ENCODE data around the gene ZNF426.

ZNF426 gene

DNA sequence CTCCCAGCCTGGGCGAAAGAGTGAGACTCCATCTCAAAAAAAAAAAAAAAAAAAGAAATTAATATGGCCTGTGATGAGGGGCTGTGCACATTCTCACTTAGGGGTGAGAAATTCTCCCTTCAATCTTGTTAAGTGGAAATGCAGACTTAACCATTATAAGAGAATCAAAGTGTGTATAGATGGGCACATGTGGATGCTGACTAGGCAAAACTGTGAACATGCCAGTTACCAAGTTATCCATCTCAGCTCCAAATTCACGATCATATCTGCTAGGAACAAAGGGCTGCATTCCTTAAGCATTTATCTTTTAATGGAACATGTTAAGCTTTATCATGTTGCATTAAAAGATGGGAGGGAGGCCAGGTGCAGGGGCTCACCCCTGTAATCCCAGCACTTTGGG is 44.3 kb downstream of the ZNF426 start:
- DNase-seq (ENCODE audit: low spot score), result no peak

DNA sequence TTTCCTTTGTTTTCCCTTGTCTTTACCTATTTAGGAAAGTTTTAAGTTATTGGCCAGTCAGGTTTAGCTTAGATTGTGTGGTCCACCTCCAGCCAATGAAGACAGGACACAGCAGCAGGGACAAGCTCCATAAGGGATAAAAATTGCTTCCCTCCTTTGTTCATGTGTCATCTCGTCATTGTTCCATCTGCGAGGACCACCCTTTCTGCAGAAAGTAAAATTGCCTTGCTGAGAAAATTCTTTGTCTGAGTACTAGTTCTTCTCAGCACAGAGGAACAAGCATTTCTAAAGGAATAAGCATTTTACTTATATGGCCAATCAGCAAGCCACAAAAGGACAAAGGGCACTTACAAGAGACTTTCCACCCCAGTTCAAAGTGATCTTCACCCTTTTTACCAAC is 51.4 kb downstream of the ZNF426 start:
- DNase-seq (ENCODE audit: low spot score), result no peak

DNA sequence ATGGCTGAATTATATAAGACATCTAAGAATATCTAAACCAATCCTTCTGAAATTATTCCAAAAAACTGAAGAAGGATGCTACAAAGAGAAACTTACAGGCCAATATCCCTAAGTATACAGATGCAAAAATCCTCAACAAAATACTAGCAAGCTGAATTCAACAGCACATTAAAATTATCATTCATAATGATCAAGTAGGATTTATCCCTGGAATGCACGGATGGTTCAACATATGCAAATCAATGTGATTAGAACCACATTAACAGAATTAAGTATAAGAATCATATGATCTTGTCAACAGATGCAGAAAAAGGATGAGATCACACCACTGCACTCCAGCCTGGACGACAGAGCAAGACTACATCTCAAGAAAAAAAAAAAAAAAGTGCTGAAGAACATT is 53.3 kb downstream of the ZNF426 start:
- no peak for DNase-seq (ENCODE audit: low spot score)

DNA sequence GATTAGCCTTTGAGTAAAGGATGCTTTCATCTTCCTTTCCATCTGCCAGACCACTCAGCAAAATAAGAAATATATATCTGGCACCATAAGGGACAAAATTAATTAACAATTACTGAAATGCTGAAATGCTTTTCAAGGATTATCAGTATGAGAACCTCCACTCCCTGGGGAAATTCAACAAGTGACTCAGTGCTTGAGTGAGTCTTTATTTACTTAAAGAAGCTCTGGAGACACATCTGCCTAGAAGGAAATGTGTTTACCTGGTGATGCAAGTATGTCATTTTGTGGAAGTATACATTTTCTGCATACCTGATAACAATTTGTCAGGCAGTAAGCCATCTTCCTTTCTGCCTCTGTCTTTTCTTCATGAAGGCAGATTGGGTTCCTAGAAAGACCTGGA is 63.5 kb downstream of the ZNF426 start:
- no peak for DNase-seq (ENCODE audit: low spot score)
